HG03139 (cell line): ENCODE measurements around the gene ADCY2.

Experiments used
- ATAC-seq: cut with Tn5 transposase; IDR thresholded peaks from one replicate; pipeline ENCODE4 v1.9.1; 2021; ENCODE audit not compliant: unreplicated experiment

ADCY2 gene

GRCh38 chr5:7436521-7436920, 40.6 kb downstream of the ADCY2 start:
- ATAC-seq: no peak

GRCh38 chr5:7437836-7438235, 41.9 kb downstream of the ADCY2 start:
- no peak for ATAC-seq

- no peak for ATAC-seq
Measured at GRCh38 chr5:7445068-7445467, 49.1 kb downstream of the ADCY2 start.

- ATAC-seq: no peak
Measured at GRCh38 chr5:7445831-7446230, 49.9 kb downstream of the ADCY2 start.

- no peak for ATAC-seq
Measured at GRCh38 chr5:7446913-7447312, 51.0 kb downstream of the ADCY2 start.

GRCh38 chr5:7453947-7454346, 58.0 kb downstream of the ADCY2 start:
- ATAC-seq: no peak

- ATAC-seq: no peak
Measured at GRCh38 chr5:7456206-7456605, 60.3 kb downstream of the ADCY2 start.

- ATAC-seq: no peak
Measured at GRCh38 chr5:7461371-7461770, 65.4 kb downstream of the ADCY2 start.

GRCh38 chr5:7462758-7463157, 66.8 kb downstream of the ADCY2 start:
- ATAC-seq: no peak

GRCh38 chr5:7464182-7464581, 68.2 kb downstream of the ADCY2 start:
- no peak for ATAC-seq

- ATAC-seq: no peak
Measured at GRCh38 chr5:7467179-7467578, 71.2 kb downstream of the ADCY2 start.

GRCh38 chr5:7468742-7469141, 72.8 kb downstream of the ADCY2 start:
- ATAC-seq: no peak

- ATAC-seq: no peak
Measured at GRCh38 chr5:7471710-7472109, 75.8 kb downstream of the ADCY2 start.

- ATAC-seq: no peak
Measured at GRCh38 chr5:7473115-7473514, 77.2 kb downstream of the ADCY2 start.

GRCh38 chr5:7473668-7474215, 77.8 kb downstream of the ADCY2 start:
- ATAC-seq: no peak

- ATAC-seq: no peak
Measured at GRCh38 chr5:7474821-7475403, 79.0 kb downstream of the ADCY2 start.

GRCh38 chr5:7478459-7478858, 82.5 kb downstream of the ADCY2 start:
- no peak for ATAC-seq

GRCh38 chr5:7488734-7489133, 92.8 kb downstream of the ADCY2 start:
- no peak for ATAC-seq

GRCh38 chr5:7492371-7492770, 96.4 kb downstream of the ADCY2 start:
- no peak for ATAC-seq

GRCh38 chr5:7493081-7493480, 97.1 kb downstream of the ADCY2 start:
- ATAC-seq: no peak

- no peak for ATAC-seq
Measured at GRCh38 chr5:7493622-7494021, 97.7 kb downstream of the ADCY2 start.

GRCh38 chr5:7494481-7495130, 98.7 kb downstream of the ADCY2 start:
- no peak for ATAC-seq

GRCh38 chr5:7495131-7495517, 99.2 kb downstream of the ADCY2 start:
- no peak for ATAC-seq
